GM10847 (cell line): ENCODE data around the gene PLPP2.

Experiments
- POLR2A ChIP-seq: IDR thresholded peaks from 2 replicates; pipeline ENCODE4 v1.6.1; 2011; ENCODE audit not compliant: insufficient read length; ENCODE audit errors: extremely low read depth

PLPP2 gene

DNA sequence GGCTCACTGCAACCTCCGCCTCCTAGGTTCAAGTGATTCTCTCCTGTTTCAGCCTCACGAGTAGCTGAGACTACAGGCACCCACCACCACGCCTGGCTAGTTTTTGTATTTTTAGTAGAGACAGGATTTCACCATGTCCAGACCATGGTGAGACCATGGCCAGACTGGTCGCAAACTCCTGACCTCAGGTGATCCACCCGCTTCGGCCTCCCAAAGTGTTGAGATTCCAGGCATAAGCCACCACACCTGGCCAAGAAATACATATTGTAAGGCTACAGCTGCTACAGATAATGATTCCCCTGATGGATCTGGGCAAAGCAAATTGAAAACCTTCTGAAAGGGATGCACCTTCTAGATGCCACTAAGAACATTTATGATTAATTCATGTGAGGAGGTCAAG lies 17.8 kb downstream of the PLPP2 start:
- TF ChIP-seq POLR2A = no peak

- no peak for TF ChIP-seq POLR2A
Measured at GRCh38 chr19:271856-272255, 19.3 kb downstream of the PLPP2 start.

DNA sequence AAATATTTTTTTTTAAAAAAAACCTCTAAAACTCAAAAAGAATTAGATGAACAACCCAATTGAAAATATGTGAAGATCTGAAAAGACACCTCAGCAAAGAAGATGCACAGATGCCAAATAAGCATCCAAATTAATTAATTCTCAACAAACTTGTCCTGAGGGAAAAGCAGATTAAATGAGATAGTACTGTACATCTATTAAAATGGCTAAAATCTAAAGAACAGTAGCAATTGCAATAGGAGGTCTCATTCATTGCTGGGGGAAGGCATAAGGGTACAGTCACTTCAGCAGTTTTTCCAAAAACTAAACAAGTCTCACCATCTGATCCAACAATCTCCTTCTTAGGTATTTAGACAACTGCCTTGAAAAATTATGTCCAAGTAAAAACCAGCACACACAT lies 22.0 kb downstream of the PLPP2 start:
- TF ChIP-seq POLR2A = no peak

GRCh38 chr19:262125-262524 lies 29.1 kb downstream of the PLPP2 start:
- TF ChIP-seq POLR2A = no peak

- no peak for TF ChIP-seq POLR2A
Measured at GRCh38 chr19:246551-246950, 44.7 kb downstream of the PLPP2 start.

DNA sequence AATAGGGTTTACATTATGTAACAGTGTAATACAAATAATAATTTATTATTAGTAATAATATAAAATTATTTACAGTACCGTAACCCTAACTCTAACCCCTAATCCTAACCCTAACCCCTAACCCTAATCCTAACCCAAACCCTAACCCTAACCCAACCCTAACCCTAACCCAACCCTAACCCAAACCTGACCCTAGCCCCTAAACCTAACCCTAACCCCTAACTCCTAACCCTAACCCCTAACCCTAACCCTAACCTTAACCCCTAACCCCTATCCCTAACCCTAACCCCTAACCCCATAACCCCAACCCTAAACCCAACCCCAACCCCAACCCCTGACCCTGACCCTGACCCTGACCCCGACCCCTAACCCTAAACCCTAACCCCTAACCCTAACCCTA lies 45.7 kb downstream of the PLPP2 start:
- TF ChIP-seq POLR2A = no peak
